GM23338 (cell line): Measurements from ENCODE around the gene SCN2A. TPM values are rescaled to one million over a fixed set of nuclear protein-coding genes. Genes with fewer than 3 reads are reported as not detected.

Source experiments
- ATAC-seq: fragments of 200-7000 bp; cut with Tn5 transposase; 3 replicates; pipeline ENCODE4 v1.9.1; 2020
- DNase-seq: peaks from one replicate; pipeline ENCODE4 v3.0.0-alpha.2; 2015; ENCODE audit warnings: low spot score
- H2AFZ ChIP-seq: fragments of 200-600 bp; sonication (generic); 2 replicates; pipeline ENCODE4 v1.8.0; 2016; ENCODE audit warnings: antibody characterized with exemption, mild to moderate bottlenecking, moderate library complexity
- H3F3A ChIP-seq: fragments of 200-600 bp; sonication (generic); replicated peaks from 2 replicates; pipeline ENCODE4 v1.8.0; 2017; ENCODE audit warnings: antibody characterized with exemption, mixed run types, low read depth
- H3K27ac ChIP-seq: fragments of 200-600 bp; sonication (generic); 2 replicates; pipeline ENCODE4 v1.6.1; 2016; ENCODE audit warnings: low read depth
- H3K27me3 ChIP-seq: fragments of 200-600 bp; sonication (generic); 2 replicates; pipeline ENCODE4 v1.8.0; 2016; ENCODE audit warnings: mild to moderate bottlenecking, mixed run types, moderate library complexity; ENCODE audit not compliant: insufficient read depth
- H3K36me3 ChIP-seq: fragments of 200-600 bp; sonication (generic); 2 replicates; pipeline ENCODE4 v1.8.0; 2016; ENCODE audit warnings: mild to moderate bottlenecking; ENCODE audit not compliant: insufficient read depth
- H3K4me1 ChIP-seq: fragments of 200-600 bp; sonication (generic); 2 replicates; pipeline ENCODE4 v1.8.0; 2016; ENCODE audit warnings: mild to moderate bottlenecking, moderate library complexity; ENCODE audit not compliant: insufficient read depth
- H3K4me2 ChIP-seq: fragments of 200-600 bp; sonication (generic); 2 replicates; pipeline ENCODE4 v1.7.1; 2017; ENCODE audit warnings: mixed run types
- H3K4me3 ChIP-seq: fragments of 200-600 bp; sonication (generic); 2 replicates; pipeline ENCODE4 v1.6.1; 2016; ENCODE audit warnings: mixed run types
- H3K79me2 ChIP-seq: fragments of 200-600 bp; sonication (generic); replicated peaks from 2 replicates; pipeline ENCODE4 v1.8.0; 2017; ENCODE audit warnings: mild to moderate bottlenecking; ENCODE audit not compliant: insufficient read depth
- H3K9me2 ChIP-seq: fragments of 200-600 bp; sonication (generic); 2 replicates; pipeline ENCODE4 v1.8.0; 2017; ENCODE audit not compliant: insufficient read depth
- H4K20me1 ChIP-seq: fragments of 200-600 bp; sonication (generic); replicated peaks from 2 replicates; pipeline ENCODE4 v1.8.0; 2017; ENCODE audit warnings: mild to moderate bottlenecking; ENCODE audit not compliant: insufficient read depth
- H3K27ac Mint-ChIP-seq: 2 replicates; pipeline ENCODE4 v1.8.0; 2020; ENCODE audit warnings: inconsistent platforms, mild to moderate bottlenecking, moderate library complexity, mixed read lengths
- H3K27me3 Mint-ChIP-seq: 3 replicates; pipeline ENCODE4 v1.8.0; 2022; ENCODE audit warnings: low read depth, mild to moderate bottlenecking, moderate library complexity, mixed read lengths, inconsistent platforms; ENCODE audit not compliant: insufficient read depth, poor library complexity
- H3K36me3 Mint-ChIP-seq: 3 replicates; pipeline ENCODE4 v1.8.0; 2021; ENCODE audit warnings: low read depth, mild to moderate bottlenecking, inconsistent platforms, moderate library complexity, mixed read lengths
- H3K4me1 Mint-ChIP-seq: 3 replicates; pipeline ENCODE4 v1.8.0; 2020; ENCODE audit warnings: mild to moderate bottlenecking, inconsistent platforms, mixed read lengths
- H3K4me3 Mint-ChIP-seq: 3 replicates; pipeline ENCODE4 v1.8.0; 2021; ENCODE audit warnings: moderate library complexity, mild to moderate bottlenecking, inconsistent platforms, mixed read lengths
- H3K9me3 Mint-ChIP-seq: 3 replicates; pipeline ENCODE4 v1.8.0; 2020; ENCODE audit warnings: moderate library complexity, mild to moderate bottlenecking, inconsistent platforms, mixed read lengths
- CREB1 ChIP-seq: fragments of 250-450 bp; sonication (Bioruptor Pico); IDR thresholded peaks from 2 replicates; pipeline ENCODE4 v1.5.0; 2020; ENCODE audit warnings: low read depth, mild to moderate bottlenecking, moderate library complexity
- CTCF ChIP-seq, 2 experiments: fragments of 200-600 bp in 1 of 2; sonication (generic) in 1 of 2; conservative IDR thresholded peaks; 2 replicates each; pipeline versions ENCODE4 v1.5.1 to v1.6.1; 2016 to 2017; ENCODE audit warnings: antibody characterized with exemption in 2 of 2, low read depth in 2 of 2, mild to moderate bottlenecking in 2 of 2, moderate library complexity in 1 of 2
- EZH2 ChIP-seq: fragments of 200-600 bp; sonication (generic); IDR thresholded peaks from one replicate; pipeline ENCODE4 v1.8.0; 2017; ENCODE audit warnings: antibody characterized with exemption, mild to moderate bottlenecking, low read depth; ENCODE audit not compliant: unreplicated experiment
- EZH2phosphoT487 ChIP-seq: fragments of 200-600 bp; sonication (generic); IDR thresholded peaks from one replicate; pipeline ENCODE4 v1.8.1; 2018; ENCODE audit warnings: antibody characterized with exemption; ENCODE audit not compliant: unreplicated experiment
- JUNB ChIP-seq: IDR thresholded peaks from one replicate; pipeline ENCODE4 v1.6.1; 2016; ENCODE audit warnings: antibody characterized with exemption; ENCODE audit not compliant: unreplicated experiment
- NANOG ChIP-seq: IDR thresholded peaks from 2 replicates; pipeline ENCODE4 v1.6.1; 2016; ENCODE audit warnings: antibody characterized with exemption, borderline replicate concordance
- POLR2AphosphoS5 ChIP-seq: IDR thresholded peaks from 2 replicates; pipeline ENCODE4 v1.6.1; 2016; ENCODE audit warnings: antibody characterized with exemption, low read depth
- STAT1 ChIP-seq: IDR thresholded peaks from one replicate; pipeline ENCODE4 v1.6.1; 2016; ENCODE audit warnings: antibody characterized with exemption; ENCODE audit not compliant: unreplicated experiment
- ZNF114 ChIP-seq: fragments of 250-450 bp; sonication (Bioruptor Pico); IDR thresholded peaks from 2 replicates; pipeline ENCODE4 v1.5.0; 2020; ENCODE audit warnings: mild to moderate bottlenecking, moderate library complexity
- ZNF331 ChIP-seq: fragments of 250-450 bp; sonication (Bioruptor Pico); IDR thresholded peaks from 2 replicates; pipeline ENCODE4 v1.5.0; 2020; ENCODE audit warnings: low read depth, mild to moderate bottlenecking, moderate library complexity
- polyA plus RNA-seq: library from polyadenylated mRNA; unstranded; fragments of >200 nt; fragmentation: Nextera tagmentation; extraction: Ambion mirVana; gene quantifications from 2 replicates; pipeline ENCODE4 v1.2.1, GENCODE V29; 2016
- total RNA-seq: library from RNA; depleted of rRNA; stranded (reverse); fragments of >200 nt; shearing (Covaris generic); gene quantifications from 2 replicates; pipeline ENCODE4 v1.2.3, GENCODE V29; 2014
- TF ChIP-seq, protein P1 (sequence below): fragments of 250-450 bp; sonication (Bioruptor Pico); IDR thresholded peaks from 2 replicates; pipeline ENCODE4 v1.5.0; 2020; ENCODE audit warnings: mild to moderate bottlenecking, moderate library complexity
- TF ChIP-seq, protein P2 (sequence below): IDR thresholded peaks from 2 replicates; pipeline ENCODE4 v1.6.1; 2016; ENCODE audit warnings: antibody characterized with exemption
- TF ChIP-seq, protein P3 (sequence below): IDR thresholded peaks from one replicate; pipeline ENCODE4 v1.6.1; 2018; ENCODE audit warnings: antibody characterized with exemption; ENCODE audit not compliant: unreplicated experiment

The SCN2A gene
- total and polyA plus RNA-seq, 2 experiments from 2014 or later, result 0.45 to 0.52 TPM

DNA sequence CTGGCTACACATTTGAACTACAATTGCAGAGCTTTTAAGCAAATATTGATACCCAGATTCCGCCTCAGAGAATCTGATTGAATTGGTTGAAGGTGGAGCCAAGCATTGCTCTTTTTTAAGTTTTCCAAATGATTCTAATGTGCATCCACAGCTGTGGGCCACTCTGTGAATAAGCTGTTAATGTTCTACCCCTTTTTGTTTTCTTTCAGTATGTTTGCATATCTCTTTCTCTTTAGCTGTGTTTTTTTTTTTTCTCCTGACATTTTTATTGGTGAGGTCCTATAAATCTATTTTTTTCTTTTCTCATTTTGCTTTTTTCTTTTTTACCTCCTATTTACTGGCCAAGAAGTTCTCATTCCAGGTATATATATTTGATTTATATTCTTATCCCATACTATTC, 41.9 kb upstream of the SCN2A start:
- Histone ChIP-seq H3K4me1 (no peaks in the 10 kb centered on the region), H3K9me2 (no peaks in the 10 kb centered on the region; the same call in 1 of the 2 replicates), H3K79me2 (no peaks in the 10 kb centered on the region), H3K27me3 (no peaks in the 10 kb centered on the region), H3K4me2 (no peak overlapping the region), H4K20me1 (no peaks in the 10 kb centered on the region), H3K27ac (no peak overlapping the region), H2AFZ (no peak overlapping the region), H3K4me3 (no peak overlapping the region), H3K36me3 (no peaks in the 10 kb centered on the region), H3F3A (no peaks in the 10 kb centered on the region)
- DNase-seq (no peak), ATAC-seq (no peak)
- TF ChIP-seq STAT1 (no peak), POLR2AphosphoS5 (no peak), ZNF331 (no peak), ZNF114 (CRISPR knock-in tag) (no peak), EZH2phosphoT487 (no peak), CREB1 (CRISPR knock-in tag) (no peak), CTCF (conservative IDR thresholded peaks at IDR 0.05; ENCODE audit: low read depth in 2 of 2) (no peak), NANOG (no peak), JUNB (no peak), EZH2 (no peak)
- TF ChIP-seq, protein P1, sequence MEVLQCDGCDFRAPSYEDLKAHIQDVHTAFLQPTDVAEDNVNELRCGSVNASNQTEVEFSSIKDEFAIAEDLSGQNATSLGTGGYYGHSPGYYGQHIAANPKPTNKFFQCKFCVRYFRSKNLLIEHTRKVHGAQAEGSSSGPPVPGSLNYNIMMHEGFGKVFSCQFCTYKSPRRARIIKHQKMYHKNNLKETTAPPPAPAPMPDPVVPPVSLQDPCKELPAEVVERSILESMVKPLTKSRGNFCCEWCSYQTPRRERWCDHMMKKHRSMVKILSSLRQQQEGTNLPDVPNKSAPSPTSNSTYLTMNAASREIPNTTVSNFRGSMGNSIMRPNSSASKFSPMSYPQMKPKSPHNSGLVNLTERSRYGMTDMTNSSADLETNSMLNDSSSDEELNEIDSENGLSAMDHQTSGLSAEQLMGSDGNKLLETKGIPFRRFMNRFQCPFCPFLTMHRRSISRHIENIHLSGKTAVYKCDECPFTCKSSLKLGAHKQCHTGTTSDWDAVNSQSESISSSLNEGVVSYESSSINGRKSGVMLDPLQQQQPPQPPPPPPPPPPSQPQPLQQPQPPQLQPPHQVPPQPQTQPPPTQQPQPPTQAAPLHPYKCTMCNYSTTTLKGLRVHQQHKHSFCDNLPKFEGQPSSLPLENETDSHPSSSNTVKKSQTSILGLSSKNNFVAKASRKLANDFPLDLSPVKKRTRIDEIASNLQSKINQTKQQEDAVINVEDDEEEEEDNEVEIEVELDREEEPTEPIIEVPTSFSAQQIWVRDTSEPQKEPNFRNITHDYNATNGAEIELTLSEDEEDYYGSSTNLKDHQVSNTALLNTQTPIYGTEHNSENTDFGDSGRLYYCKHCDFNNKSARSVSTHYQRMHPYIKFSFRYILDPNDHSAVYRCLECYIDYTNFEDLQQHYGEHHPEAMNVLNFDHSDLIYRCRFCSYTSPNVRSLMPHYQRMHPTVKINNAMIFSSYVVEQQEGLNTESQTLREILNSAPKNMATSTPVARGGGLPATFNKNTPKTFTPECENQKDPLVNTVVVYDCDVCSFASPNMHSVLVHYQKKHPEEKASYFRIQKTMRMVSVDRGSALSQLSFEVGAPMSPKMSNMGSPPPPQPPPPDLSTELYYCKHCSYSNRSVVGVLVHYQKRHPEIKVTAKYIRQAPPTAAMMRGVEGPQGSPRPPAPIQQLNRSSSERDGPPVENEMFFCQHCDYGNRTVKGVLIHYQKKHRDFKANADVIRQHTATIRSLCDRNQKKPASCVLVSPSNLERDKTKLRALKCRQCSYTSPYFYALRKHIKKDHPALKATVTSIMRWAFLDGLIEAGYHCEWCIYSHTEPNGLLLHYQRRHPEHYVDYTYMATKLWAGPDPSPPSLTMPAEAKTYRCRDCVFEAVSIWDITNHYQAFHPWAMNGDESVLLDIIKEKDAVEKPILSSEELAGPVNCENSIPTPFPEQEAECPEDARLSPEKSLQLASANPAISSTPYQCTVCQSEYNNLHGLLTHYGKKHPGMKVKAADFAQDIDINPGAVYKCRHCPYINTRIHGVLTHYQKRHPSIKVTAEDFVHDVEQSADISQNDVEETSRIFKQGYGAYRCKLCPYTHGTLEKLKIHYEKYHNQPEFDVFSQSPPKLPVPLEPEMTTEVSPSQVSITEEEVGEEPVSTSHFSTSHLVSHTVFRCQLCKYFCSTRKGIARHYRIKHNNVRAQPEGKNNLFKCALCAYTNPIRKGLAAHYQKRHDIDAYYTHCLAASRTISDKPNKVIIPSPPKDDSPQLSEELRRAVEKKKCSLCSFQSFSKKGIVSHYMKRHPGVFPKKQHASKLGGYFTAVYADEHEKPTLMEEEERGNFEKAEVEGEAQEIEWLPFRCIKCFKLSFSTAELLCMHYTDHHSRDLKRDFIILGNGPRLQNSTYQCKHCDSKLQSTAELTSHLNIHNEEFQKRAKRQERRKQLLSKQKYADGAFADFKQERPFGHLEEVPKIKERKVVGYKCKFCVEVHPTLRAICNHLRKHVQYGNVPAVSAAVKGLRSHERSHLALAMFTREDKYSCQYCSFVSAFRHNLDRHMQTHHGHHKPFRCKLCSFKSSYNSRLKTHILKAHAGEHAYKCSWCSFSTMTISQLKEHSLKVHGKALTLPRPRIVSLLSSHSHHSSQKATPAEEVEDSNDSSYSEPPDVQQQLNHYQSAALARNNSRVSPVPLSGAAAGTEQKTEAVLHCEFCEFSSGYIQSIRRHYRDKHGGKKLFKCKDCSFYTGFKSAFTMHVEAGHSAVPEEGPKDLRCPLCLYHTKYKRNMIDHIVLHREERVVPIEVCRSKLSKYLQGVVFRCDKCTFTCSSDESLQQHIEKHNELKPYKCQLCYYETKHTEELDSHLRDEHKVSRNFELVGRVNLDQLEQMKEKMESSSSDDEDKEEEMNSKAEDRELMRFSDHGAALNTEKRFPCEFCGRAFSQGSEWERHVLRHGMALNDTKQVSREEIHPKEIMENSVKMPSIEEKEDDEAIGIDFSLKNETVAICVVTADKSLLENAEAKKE (CRISPR knock-in tag), result no peak
- TF ChIP-seq, protein P2, sequence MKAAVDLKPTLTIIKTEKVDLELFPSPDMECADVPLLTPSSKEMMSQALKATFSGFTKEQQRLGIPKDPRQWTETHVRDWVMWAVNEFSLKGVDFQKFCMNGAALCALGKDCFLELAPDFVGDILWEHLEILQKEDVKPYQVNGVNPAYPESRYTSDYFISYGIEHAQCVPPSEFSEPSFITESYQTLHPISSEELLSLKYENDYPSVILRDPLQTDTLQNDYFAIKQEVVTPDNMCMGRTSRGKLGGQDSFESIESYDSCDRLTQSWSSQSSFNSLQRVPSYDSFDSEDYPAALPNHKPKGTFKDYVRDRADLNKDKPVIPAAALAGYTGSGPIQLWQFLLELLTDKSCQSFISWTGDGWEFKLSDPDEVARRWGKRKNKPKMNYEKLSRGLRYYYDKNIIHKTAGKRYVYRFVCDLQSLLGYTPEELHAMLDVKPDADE, result no peak
- TF ChIP-seq, protein P3, sequence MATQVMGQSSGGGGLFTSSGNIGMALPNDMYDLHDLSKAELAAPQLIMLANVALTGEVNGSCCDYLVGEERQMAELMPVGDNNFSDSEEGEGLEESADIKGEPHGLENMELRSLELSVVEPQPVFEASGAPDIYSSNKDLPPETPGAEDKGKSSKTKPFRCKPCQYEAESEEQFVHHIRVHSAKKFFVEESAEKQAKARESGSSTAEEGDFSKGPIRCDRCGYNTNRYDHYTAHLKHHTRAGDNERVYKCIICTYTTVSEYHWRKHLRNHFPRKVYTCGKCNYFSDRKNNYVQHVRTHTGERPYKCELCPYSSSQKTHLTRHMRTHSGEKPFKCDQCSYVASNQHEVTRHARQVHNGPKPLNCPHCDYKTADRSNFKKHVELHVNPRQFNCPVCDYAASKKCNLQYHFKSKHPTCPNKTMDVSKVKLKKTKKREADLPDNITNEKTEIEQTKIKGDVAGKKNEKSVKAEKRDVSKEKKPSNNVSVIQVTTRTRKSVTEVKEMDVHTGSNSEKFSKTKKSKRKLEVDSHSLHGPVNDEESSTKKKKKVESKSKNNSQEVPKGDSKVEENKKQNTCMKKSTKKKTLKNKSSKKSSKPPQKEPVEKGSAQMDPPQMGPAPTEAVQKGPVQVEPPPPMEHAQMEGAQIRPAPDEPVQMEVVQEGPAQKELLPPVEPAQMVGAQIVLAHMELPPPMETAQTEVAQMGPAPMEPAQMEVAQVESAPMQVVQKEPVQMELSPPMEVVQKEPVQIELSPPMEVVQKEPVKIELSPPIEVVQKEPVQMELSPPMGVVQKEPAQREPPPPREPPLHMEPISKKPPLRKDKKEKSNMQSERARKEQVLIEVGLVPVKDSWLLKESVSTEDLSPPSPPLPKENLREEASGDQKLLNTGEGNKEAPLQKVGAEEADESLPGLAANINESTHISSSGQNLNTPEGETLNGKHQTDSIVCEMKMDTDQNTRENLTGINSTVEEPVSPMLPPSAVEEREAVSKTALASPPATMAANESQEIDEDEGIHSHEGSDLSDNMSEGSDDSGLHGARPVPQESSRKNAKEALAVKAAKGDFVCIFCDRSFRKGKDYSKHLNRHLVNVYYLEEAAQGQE, result no peak
- Mint-ChIP-seq H3K9me3 (no peaks in the 10 kb centered on the region), H3K4me1 (peaks cover 14% of the 10 kb centered on the region), H3K4me3 (no peak overlapping the region), H3K36me3 (no peaks in the 10 kb centered on the region), H3K27me3 (no peaks in the 10 kb centered on the region), H3K27ac (peak overlapping the region; percentile 46)
